ENCODE measurements around the gene ACP1. TPM values are rescaled to one million over a fixed set of nuclear protein-coding genes. Genes with fewer than 3 reads are reported as not detected.

ACP1 gene
- polyA plus RNA-seq, 1 of the 3 experiments (the other 2 are of a cell fraction), result 88.9 TPM

- TF ChIP-seq USF2 (IDR thresholded peaks at IDR 0.05; ENCODE audit: borderline replicate concordance, low read depth, low read length) (no peak), NRF1 (IDR thresholded peaks at IDR 0.05; ENCODE audit: low read depth, low read length) (no peak), SMC3 (IDR thresholded peaks at IDR 0.05; ENCODE audit: low read depth, low read length) (no peak)
These were observed 16.0 kb upstream of the ACP1 start (continued) for GRCh38 chr2:248724-249123.

- Histone ChIP-seq H3K36me3 (replicated peaks in 1 of 2; ENCODE audit: control insufficient read depth in 1 of 2, insufficient read depth in 2 of 2, low read length in 1 of 2) (peaks cover 53 to 61% of the 10 kb centered on the region in 2 experiments), H4K20me1 (ENCODE audit: insufficient read depth) (no peaks in the 10 kb centered on the region), H3K4me2 (no peak overlapping the region), H3K27ac (ENCODE audit: low read depth in 2 of 2, low read length in 1 of 2) (no peak overlapping the region), H3K9me3 (no peaks in the 10 kb centered on the region), H2AFZ (ENCODE audit: low read depth) (no peak overlapping the region), H3F3A (replicated peaks; ENCODE audit: insufficient read depth) (peaks cover 11% of the 10 kb centered on the region), H3K79me2 (ENCODE audit: insufficient read depth) (no peaks in the 10 kb centered on the region), H3K4me1 (ENCODE audit: control insufficient read depth in 1 of 2, insufficient read depth in 2 of 2, low read depth in 1 of 2, low read length in 1 of 2) (peaks cover 5 to 10% of the 10 kb centered on the region in 2 experiments; a peak in 2 of 4 replicates), H3K4me3 (ENCODE audit: low read depth in 2 of 2, low read length in 1 of 2) (no peak overlapping the region), H3K9me2 (no peaks in the 10 kb centered on the region), H3K9ac (no peak overlapping the region), H3K27me3 (ENCODE audit: insufficient read depth) (no peaks in the 10 kb centered on the region)
- ChIA-PET POLR2A (no interaction called here), CTCF (interaction anchor here (1.0 to 1.3 kb wide), 2 partner anchors 12 to 17 kb away, joined by 3 read pairs; no protein-coding TSS in a partner anchor)
- WGBS (ENCODE audit: low lambda C conversion rate), result 93% methylated on average over 15 of the region's 15 CpGs
- TF ChIP-seq RXRA (IDR thresholded peaks at IDR 0.05; ENCODE audit: borderline replicate concordance, low read depth) (no peak), NRF1 (IDR thresholded peaks at IDR 0.05; ENCODE audit: low read depth, low read length) (no peak), TCF12 (IDR thresholded peaks at IDR 0.05) (no peak), MXI1 (IDR thresholded peaks at IDR 0.05; ENCODE audit: low read depth, low read length) (no peak), RFX5 (IDR thresholded peaks at IDR 0.05; ENCODE audit: low read length) (no peak), GABPA (IDR thresholded peaks at IDR 0.05; ENCODE audit: low read depth) (no peak), FOXM1 (IDR thresholded peaks at IDR 0.05; ENCODE audit: low read depth) (no peak), RCOR1 (IDR thresholded peaks at IDR 0.05; ENCODE audit: low read length) (no peak), POLR2AphosphoS5 (IDR thresholded peaks at IDR 0.05; ENCODE audit: low read depth, low read length) (no peak), EP300 (IDR thresholded peaks at IDR 0.05; ENCODE audit: borderline replicate concordance in 1 of 2, low read depth in 1 of 2, low read length in 1 of 2) (no peak), EZH2phosphoT487 (IDR thresholded peaks at IDR 0.05; ENCODE audit: borderline replicate concordance, low read depth) (no peak), FOSL2 (IDR thresholded peaks at IDR 0.05; ENCODE audit: borderline replicate concordance, low read depth) (no peak), USF2 (IDR thresholded peaks at IDR 0.05; ENCODE audit: borderline replicate concordance, low read depth, low read length) (no peak), REST (IDR thresholded peaks at IDR 0.05; ENCODE audit: low read depth, low read length) (no peak)
- TF ChIP-seq, protein P1, sequence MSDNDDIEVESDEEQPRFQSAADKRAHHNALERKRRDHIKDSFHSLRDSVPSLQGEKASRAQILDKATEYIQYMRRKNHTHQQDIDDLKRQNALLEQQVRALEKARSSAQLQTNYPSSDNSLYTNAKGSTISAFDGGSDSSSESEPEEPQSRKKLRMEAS (IDR thresholded peaks at IDR 0.05; ENCODE audit: low read depth), result no peak
- no peak for DNase-seq
These were observed 15.2 kb upstream of the ACP1 start for GRCh38 chr2:249538-250042.
